ENCODE data around the gene XIRP2.
"Not testable (repeated sequence)": the region's sequence is repeated elsewhere in the genome, so short reads cannot be mapped to it uniquely, and the experiment has no call there.

The XIRP2 gene

GRCh38 chr2:166932032-166932431 lies 43.8 kb downstream of the XIRP2 start:
- DNase-seq (ENCODE audit: low spot score), result no peak

- no peak for DNase-seq (ENCODE audit: low spot score)
These were observed 46.5 kb downstream of the XIRP2 start for GRCh38 chr2:166934817-166935216.

GRCh38 chr2:166942377-166942776 lies 54.1 kb downstream of the XIRP2 start:
- DNase-seq (ENCODE audit: low spot score), result no peak

GRCh38 chr2:166944909-166945308 lies 56.6 kb downstream of the XIRP2 start:
- no peak for DNase-seq (ENCODE audit: low spot score)

GRCh38 chr2:166957686-166958085 lies 69.4 kb downstream of the XIRP2 start:
- DNase-seq (ENCODE audit: low spot score), result no peak

- DNase-seq (ENCODE audit: low spot score), result no peak
These were observed 70.8 kb downstream of the XIRP2 start for GRCh38 chr2:166958986-166959481.

- no peak for DNase-seq (ENCODE audit: low spot score)
These were observed 71.3 kb downstream of the XIRP2 start for GRCh38 chr2:166959556-166959955.

GRCh38 chr2:166960702-166961270 lies 72.5 kb downstream of the XIRP2 start:
- DNase-seq (ENCODE audit: low spot score), result no peak

GRCh38 chr2:166961933-166962332 lies 73.7 kb downstream of the XIRP2 start:
- DNase-seq (ENCODE audit: low spot score), result no peak

- no peak for DNase-seq (ENCODE audit: low spot score)
These were observed 81.2 kb downstream of the XIRP2 start for GRCh38 chr2:166969486-166969885.

- no peak for DNase-seq (ENCODE audit: low spot score)
These were observed 83.7 kb downstream of the XIRP2 start for GRCh38 chr2:166972002-166972401.

GRCh38 chr2:166972418-166972817 lies 84.1 kb downstream of the XIRP2 start:
- DNase-seq (ENCODE audit: low spot score), result no peak

- no peak for DNase-seq (ENCODE audit: low spot score)
These were observed 95.9 kb downstream of the XIRP2 start for GRCh38 chr2:166984188-166984587.

- DNase-seq (ENCODE audit: low spot score), result no peak
These were observed 96.5 kb downstream of the XIRP2 start for GRCh38 chr2:166984797-166985196.

GRCh38 chr2:166994588-166995336 lies 106.5 kb downstream of the XIRP2 start:
- DNase-seq (ENCODE audit: low spot score), result no peak

GRCh38 chr2:166996465-166996864 lies 108.2 kb downstream of the XIRP2 start:
- DNase-seq (ENCODE audit: low spot score), result no peak

GRCh38 chr2:167001165-167001564 lies 112.9 kb downstream of the XIRP2 start:
- no peak for DNase-seq (ENCODE audit: low spot score)

GRCh38 chr2:167005096-167005495 lies 116.8 kb downstream of the XIRP2 start:
- DNase-seq (ENCODE audit: low spot score), result no peak

GRCh38 chr2:167013227-167013626 lies 124.9 kb downstream of the XIRP2 start:
- no peak for DNase-seq (ENCODE audit: low spot score)

GRCh38 chr2:167015806-167016205 lies 127.5 kb downstream of the XIRP2 start:
- no peak for DNase-seq (ENCODE audit: low spot score)

- DNase-seq (ENCODE audit: low spot score), result no peak
These were observed 128.7 kb downstream of the XIRP2 start for GRCh38 chr2:167017021-167017420.

- no peak for DNase-seq (ENCODE audit: low spot score)
These were observed 130.3 kb downstream of the XIRP2 start for GRCh38 chr2:167018590-167018989.

GRCh38 chr2:167028503-167028902 lies 140.2 kb downstream of the XIRP2 start:
- no peak for DNase-seq (ENCODE audit: low spot score)

GRCh38 chr2:167034976-167035375 lies 146.7 kb downstream of the XIRP2 start:
- not testable (repeated sequence) for DNase-seq (ENCODE audit: low spot score)

Data from hematopoietic multipotent progenitor cell treated with erythropoietin and hydrocortisone succinate and interleukin-3 and kit ligand, for 15 days (in vitro differentiated cells).